ENCODE measurements around the gene CD80.

The CD80 gene

GRCh38 chr3:119547227-119547626 is 12.2 kb downstream of the CD80 start:
- no peak for DNase-seq (ENCODE audit: low spot score)

- DNase-seq (ENCODE audit: low spot score): no peak
Observed at GRCh38 chr3:119543147-119543546, 16.3 kb downstream of the CD80 start.

- no peak for DNase-seq (ENCODE audit: low spot score)
Observed at GRCh38 chr3:119542168-119542767, 17.1 kb downstream of the CD80 start.

DNA sequence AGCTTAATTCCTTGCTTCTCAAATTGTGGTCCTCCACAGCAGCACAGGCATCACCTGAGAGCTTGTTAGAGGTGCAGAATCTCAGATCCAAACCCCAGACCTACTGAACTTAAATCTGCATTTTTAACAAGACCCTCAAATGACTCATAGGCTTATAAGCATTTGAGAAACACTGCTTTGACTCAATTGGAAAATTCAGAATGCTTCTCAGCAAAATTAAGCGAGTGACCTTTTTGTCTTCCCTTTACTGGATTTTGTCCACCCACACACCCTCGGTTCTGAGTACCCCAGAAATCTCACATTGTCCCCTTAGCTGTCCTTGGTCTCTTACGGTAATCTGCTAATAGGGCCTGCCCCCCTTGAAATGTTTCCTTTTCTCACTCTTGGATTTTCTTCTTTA is 17.9 kb downstream of the CD80 start:
- DNase-seq (ENCODE audit: low spot score): no peak

GRCh38 chr3:119538772-119539171 is 20.6 kb downstream of the CD80 start:
- DNase-seq (ENCODE audit: low spot score): no peak

DNA sequence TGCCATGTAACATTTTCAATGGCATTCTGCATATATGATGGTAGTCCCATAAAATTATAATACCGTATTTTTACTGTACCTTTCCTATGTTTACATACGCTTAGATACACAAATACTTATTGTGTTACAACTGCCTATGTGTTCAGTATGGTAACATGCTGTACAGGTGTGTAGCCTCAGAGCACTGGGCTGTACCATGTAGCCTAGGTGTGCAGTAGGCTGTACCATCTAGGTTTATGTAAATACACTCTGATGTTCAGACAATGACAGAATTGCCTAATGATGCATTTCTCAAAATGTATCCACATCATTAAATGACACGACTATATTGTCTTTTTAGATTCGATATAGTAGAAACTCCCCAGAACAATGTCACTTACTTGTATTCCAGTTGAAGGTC is 22.7 kb downstream of the CD80 start:
- no peak for DNase-seq (ENCODE audit: low spot score)

GRCh38 chr3:119534296-119534695 is 25.1 kb downstream of the CD80 start:
- no peak for DNase-seq (ENCODE audit: low spot score)

DNA sequence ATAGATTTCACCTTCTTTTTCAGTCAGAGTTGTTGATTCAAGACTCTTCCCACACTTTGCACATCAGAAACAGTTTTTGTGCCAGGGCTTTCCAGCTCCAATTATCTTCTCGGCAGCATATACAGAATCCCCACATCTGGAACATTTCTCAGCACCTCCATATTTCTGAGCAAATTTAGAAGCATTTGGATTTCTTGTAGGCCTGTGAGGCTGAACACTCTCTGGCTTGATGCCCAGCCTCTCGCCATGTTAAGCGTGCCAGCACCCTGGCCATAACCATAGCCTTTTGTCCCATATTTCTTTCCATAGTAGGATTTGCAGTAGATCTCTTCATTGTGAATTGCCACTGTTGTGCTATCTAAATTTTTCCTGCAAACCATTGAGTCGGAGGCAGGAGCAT is 28.3 kb downstream of the CD80 start:
- no peak for DNase-seq (ENCODE audit: low spot score)

- no peak for DNase-seq (ENCODE audit: low spot score)
Observed at GRCh38 chr3:119530456-119530855, 29.0 kb downstream of the CD80 start.

DNA sequence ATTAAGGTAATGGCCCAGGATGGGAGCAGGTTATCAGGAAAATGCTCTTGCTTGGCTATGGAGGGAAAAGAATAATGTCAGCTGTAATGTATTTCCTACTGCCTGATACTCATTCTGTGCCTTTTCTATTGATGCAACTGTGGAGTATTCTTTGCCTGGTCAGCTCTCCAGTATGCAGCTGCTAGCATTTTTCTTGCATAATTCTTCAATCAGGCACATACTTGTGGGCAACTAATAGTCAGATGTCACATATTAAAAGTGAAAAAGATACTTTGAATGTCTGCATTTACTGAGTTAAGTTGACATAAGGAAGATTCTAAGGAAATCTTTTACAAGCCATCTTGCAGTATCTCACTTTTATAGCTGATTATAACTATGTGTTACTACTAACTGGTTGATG is 29.5 kb downstream of the CD80 start:
- DNase-seq (ENCODE audit: low spot score): no peak

DNA sequence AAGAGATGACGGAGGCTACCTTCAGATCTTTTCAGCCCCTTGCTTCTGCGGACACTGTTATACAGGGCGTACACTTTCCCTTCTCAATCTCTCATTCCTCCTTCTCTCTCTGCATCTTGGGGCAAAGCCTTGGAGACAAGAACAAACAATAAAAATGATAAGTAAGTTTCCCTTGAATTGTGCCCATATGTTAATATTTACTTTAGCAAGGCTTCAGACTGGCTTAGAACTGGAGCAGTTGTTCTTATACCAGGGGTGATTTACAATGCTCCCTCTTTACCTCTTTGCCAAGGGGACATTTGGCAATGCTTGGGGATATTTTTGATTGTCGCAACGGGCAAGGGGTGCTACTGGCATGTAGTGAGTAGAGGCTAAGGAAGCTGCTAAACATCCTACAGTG is 31.7 kb downstream of the CD80 start:
- no peak for DNase-seq (ENCODE audit: low spot score)

DNA sequence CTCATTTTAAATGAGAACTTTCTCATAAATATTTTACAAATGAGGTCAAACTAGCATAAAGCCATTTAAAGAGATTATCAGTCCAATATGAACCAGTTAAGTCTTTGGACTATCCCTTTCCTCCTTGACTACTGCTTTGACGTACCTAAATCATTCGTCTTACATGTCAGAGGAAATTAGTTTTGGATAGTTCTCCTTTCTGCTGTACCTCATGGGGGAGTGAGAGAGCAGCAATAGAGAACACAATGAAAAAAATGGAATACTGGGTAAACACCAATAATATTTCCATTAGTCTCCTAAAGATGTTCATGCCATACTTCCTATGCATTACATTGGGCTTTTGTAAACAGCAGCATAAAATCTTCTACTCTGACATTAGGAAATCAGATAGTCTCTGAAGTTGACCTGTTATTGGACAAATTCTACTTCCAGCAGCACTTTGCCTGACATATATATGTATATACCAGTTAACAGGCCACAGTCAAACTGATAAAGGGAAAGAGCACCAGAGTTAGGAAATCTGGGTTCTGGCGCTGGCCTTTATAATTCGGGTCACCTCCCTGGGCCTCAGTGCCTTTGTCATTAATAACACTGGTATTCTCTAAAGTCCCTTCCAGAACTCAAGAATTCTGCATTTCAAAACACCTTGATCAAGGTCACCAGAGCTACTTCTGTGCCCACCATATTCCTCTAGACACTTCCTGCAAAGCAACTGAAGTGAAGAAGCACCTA is 34.3 kb downstream of the CD80 start:
- DNase-seq (ENCODE audit: low spot score): no peak

- no peak for DNase-seq (ENCODE audit: low spot score)
Observed at GRCh38 chr3:119518026-119518425, 41.4 kb downstream of the CD80 start.

DNA sequence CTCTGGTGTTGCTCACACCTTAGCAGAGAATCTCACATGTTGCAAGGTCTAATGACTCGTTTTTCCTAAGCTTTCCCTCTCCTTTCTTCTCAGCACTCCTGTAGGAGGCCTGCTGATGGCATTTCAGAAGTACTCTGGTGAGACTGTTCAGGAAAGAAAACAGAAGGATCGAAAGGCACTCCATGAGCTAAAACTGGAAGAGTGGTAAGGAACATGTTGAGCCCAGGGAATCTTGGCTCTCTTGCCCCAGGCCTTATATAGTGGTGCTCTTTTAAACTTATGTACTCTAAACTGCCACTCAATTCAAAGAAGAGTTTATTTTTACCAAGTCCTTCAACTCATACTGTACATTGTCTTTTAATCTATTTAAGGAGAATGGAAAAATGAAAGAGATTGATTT is 42.3 kb downstream of the CD80 start:
- DNase-seq (ENCODE audit: low spot score): no peak

DNA sequence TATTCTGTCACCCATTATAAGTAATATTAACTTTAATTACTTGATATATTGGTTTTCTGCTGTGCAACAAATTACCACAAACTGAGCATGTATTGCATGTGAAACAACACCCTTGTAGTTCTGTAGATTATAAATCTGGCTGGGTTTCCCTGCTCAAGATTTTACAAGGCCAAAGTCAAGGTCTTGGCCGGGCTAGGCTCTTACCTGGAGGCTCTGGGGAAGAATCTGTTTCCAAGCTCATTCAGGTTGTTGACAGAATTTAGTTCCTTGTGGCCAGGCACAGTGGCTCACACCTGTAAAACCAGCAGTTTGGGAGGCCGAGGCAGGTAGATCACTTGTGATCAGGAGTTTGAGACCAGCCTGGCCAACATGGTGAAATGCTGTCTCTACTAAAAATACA is 44.8 kb downstream of the CD80 start:
- DNase-seq (ENCODE audit: low spot score): no peak

- DNase-seq (ENCODE audit: low spot score): no peak
Observed at GRCh38 chr3:119510690-119511089, 48.7 kb downstream of the CD80 start.

DNA sequence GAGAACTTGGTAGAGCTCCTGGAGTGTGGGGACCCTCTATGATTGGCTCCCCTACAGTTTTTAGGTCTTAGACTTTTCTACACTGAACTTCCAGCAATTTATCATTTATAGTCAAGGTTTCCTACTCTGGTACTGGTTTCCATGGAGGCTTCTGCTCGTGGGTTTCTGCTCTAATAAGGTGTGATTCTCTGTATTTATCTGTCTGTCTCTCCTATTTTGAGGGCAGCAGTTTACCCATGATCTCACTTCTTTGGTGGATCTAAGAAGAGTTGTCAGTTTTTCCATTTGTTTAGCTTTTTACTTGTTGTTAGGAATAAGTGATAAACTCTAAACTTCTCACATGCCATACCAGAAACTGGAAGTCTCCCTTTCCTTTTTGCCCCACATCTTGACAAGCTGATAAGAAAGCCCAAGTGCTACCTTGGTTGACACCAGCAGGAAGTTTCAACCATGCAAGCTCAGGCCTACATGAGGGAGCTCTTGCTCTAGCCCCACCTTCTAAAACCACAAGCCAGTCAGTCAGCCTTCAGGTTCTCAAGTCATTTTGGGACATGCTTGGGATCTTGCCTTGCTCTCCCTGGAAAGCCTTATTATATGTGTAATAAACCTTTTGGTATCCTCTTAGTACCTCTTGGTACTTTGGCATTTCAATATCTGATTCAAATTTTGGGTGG is 51.1 kb downstream of the CD80 start:
- DNase-seq (ENCODE audit: low spot score): no peak

- no peak for DNase-seq (ENCODE audit: low spot score)
Observed at GRCh38 chr3:119507404-119507803, 52.0 kb downstream of the CD80 start.

GRCh38 chr3:119506631-119507030 is 52.8 kb downstream of the CD80 start:
- no peak for DNase-seq (ENCODE audit: low spot score)

DNA sequence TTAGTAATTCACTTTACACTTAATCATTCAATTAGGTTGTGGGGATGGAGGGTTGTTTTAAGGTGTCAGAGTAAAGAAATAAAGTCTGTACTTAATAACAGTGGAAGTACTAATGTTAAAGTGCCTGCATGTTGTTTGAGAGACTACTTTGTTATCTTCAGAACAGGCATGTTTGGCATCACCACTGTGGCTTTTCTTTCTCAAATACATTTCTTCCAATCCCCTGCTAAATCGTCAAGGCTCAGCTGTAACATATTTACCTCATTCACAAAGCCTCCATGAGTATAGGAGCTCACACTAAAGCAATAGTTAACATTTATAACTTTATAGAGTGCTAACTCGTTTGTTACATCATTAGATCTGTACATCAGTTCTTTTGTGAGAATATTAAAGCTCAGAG is 58.5 kb downstream of the CD80 start:
- DNase-seq (ENCODE audit: low spot score): no peak

DNA sequence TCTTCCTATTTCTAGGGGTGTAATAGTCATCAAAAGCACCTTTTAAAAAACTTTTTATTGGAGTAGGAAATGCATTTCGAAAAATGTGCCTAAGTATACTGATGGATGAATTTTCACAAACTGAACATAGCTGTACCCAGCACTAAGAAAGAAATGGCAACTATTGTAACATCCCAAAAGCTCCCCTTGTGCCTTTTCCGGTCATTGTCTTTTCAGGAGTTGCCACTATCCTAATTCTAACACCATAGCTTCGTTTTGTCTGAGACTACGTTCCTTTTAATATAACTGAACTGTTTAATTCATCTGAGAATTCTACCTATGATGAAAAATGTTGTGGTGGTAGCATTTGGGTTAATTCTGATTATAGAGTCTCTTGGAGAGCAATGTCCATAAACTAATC is 59.1 kb downstream of the CD80 start:
- no peak for DNase-seq (ENCODE audit: low spot score)

DNA sequence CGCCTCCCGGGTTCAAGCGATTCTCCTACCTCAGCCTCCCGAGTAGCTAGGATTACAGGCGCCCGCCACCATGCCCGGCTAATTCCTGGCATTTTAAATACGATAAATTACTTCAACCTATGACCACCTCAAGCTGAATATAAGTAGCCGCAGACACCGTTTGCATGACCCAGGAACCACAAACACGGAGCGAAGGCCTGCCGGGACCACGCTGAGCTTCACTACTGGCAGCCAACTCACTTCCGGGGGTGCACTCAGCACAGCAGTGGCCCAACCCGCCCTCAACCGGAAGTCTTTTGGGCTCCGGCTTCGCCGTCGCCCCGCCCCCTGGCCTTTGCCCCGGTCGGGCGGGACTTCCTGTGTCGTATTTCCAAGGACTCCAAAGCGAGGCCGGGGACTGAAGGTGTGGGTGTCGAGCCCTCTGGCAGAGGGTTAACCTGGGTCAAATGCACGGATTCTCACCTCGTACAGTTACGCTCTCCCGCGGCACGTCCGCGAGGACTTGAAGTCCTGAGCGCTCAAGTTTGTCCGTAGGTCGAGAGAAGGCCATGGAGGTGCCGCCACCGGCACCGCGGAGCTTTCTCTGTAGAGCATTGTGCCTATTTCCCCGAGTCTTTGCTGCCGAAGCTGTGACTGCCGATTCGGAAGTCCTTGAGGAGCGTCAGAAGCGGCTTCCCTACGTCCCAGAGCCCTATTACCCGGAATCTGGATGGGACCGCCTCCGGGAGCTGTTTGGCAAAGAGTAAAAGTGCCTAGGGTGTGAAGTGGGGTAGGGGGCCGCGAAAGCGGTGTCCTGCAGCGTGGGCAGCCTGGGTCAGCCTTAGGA is 61.0 kb downstream of the CD80 start, which contains the start of gene TIMMDC1:
TIMMDC1 (plus strand) TSS at position 362 of the 826 bp plus-strand sequence; CDS start at position 549, 187 bp downstream.
- peak; percentile 98 for DNase-seq (ENCODE audit: low spot score)

GRCh38 chr3:119497820-119498185 is 61.6 kb downstream of the CD80 start:
- DNase-seq (ENCODE audit: low spot score): peak; percentile 33
